AG09319 (cell line): ENCODE data around the gene DLG1.

ENCODE experiments used
- DNase-seq: peaks from one replicate; pipeline ENCODE4 v3.0.0-alpha.2; 2010; ENCODE audit warnings: low read depth; ENCODE audit errors: extremely low read depth
- CTCF ChIP-seq: IDR thresholded peaks from 2 replicates; pipeline ENCODE4 v1.5.1; 2011; ENCODE audit warnings: low read depth, mild to moderate bottlenecking, inconsistent platforms, low read length, moderate library complexity

The DLG1 gene

GRCh38 chr3:197186887-197187588, 111.4 kb downstream of the DLG1 start:
- DNase-seq: no peak
- peak; percentile 78 for TF ChIP-seq CTCF

- DNase-seq: no peak
- TF ChIP-seq CTCF: no peak
Observed at GRCh38 chr3:197183582-197183981, 114.8 kb downstream of the DLG1 start.

- DNase-seq: no peak
- no peak for TF ChIP-seq CTCF
Observed at GRCh38 chr3:197181741-197182140, 116.7 kb downstream of the DLG1 start.

DNA sequence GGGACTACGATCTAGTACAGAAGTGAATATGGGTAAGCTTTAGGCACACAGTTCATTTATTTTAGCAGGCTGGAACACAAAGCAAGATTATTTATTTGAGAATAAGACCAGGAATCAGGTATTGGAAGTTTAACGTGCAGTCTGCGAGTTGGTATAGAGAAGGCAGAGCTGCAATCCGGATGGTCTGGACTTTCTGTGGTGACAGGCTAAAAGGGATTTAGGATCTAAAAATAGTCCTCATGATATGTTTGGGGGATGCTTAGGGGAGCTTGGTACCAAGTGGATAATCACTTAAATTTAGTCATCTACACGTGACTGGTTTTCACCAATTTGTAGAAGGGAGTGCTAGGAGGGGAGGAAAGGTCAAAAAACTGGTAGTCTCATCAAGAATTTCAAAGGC, 119.4 kb downstream of the DLG1 start:
- TF ChIP-seq CTCF: no peak
- DNase-seq: no peak

- DNase-seq: no peak
- TF ChIP-seq CTCF: no peak
Observed at GRCh38 chr3:197175503-197175902, 122.9 kb downstream of the DLG1 start.

GRCh38 chr3:197174927-197175326, 123.5 kb downstream of the DLG1 start:
- DNase-seq: no peak
- no peak for TF ChIP-seq CTCF

- no peak for TF ChIP-seq CTCF
- DNase-seq: no peak
Observed at GRCh38 chr3:197173620-197174019, 124.8 kb downstream of the DLG1 start.
